Activated T-cell treated with anti-CD3 and anti-CD28 coated beads for 48 hours (primary cell): ENCODE results near the gene KAZN.

Experiments used
- DNase-seq: peaks from one replicate; pipeline ENCODE4 v3.0.0-alpha.2; 2020; ENCODE audit warnings: low read depth

KAZN gene

GRCh38 chr1:14677292-14677971 lies 78.9 kb downstream of the KAZN start:
- no peak for DNase-seq

DNA sequence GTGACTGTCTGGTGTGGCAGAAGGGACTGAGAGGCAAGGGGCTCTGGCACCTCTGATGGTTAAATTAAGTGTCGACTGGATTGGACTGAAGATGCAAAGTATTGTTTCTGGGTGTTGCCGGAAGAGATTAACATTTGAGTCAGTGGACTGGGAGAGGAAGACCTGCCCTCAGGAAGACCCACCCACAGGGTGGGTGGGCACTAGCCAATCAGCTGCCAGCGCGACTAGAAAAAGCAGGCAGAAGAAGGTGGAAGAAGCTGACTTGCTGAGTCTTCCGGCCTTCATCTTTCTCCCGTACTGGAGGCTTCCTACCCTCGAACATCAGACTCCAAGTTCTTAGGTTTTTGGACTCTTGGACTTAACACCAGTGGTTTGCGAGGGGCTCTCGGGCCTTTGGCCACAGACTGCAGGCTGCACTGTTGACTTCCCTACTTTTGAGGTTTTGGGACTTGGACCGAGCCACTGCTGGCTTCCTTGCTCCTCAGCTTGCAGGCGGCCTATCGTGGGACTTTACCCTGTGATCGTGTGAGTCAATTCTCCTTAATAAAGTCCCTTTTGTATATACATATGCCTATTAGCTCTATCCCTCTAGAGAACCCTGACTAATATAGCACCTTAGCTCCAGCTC lies 79.6 kb downstream of the KAZN start:
- DNase-seq = no peak

DNA sequence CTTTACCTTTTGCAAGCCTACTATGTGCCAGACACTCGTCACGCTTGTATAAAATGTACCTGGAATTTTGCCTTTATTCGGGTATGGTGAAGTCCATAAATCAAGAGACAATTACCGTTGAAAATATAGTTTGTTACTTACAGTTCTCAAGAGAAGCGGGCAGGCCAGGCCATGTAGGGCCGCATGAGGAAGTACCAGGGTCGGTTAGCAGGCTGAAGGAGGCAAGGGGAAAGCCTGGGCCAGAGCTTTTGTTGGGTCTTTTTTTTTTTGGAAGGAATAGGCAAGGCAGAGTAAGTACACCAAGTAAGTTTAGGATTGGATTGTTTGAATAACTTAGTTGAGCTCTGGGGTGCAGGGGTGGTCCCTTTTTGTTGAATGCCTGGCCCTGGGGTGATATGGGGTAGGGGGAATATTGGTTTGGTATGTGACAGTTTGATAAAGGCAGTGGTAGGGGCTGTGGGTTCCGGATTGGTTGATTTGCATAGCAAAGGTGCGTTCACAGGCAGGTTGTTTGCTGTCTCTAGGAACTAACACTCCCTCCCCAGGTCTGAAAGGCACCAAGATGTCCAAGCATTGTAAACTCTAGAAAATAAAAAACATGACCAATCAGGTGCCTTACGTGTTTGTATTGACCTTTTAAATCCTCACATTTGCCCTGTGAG lies 80.7 kb downstream of the KAZN start:
- no peak for DNase-seq

DNA sequence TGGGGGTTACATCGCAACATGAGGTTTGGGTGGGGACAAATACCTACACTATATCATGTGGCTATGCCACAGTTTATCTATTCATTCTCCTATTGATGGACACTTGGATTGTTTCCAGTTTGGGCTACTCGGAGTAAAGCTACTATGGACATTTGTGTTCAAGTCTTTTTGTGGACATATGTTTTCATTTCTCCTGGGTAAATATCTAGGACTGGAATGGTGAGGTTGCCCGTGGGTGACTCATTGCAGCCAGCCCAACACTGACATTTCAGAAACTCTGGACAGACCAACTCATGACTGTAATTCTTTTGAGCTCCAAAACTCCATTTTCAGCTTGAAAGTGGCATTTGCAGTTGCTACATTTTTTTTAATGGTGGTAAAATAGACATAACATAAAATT lies 82.7 kb downstream of the KAZN start:
- DNase-seq = no peak

DNA sequence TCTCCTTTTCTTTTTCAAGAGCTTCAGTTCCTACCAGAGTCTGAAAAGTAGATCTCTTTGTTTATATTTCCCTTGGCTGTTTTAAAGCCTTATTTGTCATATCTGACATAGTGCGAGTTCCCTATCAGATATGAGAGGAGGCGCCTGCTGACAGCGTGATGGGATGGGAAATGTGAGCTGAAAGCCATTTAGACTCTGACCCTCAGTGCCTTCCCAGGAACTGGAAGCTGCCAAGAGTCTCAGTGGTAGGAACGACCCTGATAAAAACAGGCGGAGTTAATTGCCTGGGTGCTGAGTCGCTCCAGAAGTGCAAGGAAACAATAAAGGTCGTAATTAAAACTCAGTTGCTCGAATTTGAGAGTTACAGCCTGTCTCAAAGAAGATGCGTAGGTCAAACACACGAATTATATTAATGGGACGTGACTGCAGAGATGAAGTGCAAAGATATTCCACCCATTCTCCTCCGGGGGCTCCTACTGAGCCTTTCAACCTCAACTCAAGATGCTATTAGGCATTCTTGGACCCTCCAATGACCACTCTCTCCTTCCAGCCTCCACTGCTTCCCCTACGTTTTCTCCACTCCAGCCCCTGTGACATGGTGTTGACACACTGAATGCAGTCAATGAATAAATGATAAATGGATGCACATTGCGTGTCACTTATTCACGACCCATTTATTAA lies 84.6 kb downstream of the KAZN start:
- no peak for DNase-seq

DNA sequence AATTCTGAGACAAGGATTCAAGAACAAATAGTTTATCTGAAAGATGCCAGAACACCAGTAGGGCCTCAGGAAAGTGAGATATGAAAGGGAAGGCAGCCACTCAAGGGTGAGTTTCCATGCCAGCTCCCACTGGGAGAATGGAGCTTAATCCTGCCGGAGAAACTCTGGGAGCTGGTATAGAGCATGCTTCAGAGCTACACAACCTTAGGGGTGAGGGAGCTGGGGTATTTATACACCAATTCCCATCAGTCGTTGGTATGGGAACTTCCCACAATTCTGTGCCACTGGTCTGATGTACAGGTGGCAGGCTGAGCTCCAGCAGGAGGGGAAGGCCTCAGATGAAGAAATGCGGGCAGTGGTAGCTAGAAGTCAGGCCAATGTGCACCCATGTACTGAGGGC lies 86.6 kb downstream of the KAZN start:
- DNase-seq = no peak

DNA sequence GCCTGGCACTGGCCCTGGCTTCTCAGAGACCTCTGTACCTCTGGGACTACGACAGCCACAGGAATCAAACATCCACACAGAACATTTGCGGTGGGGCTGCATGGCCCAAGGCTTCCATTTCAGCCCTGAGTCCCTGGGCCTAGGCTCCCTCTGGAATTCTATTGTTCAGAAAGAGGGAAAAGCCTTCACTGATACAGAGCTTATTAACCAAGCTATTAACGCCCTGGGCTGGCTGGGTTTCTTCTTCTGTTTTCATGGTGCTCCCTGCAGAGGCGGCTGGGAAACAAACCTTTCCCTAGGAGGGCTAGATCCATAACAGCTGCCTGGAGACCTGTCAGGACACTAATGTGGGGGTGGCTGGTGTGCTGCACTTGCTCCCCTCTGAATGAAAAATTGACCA lies 88.2 kb downstream of the KAZN start:
- no peak for DNase-seq

DNA sequence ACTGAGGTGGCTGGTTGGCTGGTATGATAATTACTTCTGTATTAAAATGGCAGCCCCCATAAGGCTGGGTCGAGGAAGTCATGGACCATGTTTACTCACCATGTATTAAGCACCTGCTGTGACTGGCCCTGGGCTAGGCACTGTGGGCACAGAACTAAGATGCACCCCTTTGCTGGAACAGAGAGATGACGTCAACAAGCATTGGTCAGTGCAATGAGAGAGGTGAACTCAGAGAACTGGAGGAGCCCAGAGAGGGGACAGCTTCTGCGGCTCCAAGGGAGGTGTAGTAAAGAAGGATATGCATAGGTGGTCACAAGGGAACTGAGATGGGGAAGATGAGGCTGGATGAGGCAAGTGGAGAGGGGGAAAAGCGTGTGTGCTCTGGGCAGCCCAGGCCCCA lies 88.7 kb downstream of the KAZN start:
- DNase-seq = no peak

DNA sequence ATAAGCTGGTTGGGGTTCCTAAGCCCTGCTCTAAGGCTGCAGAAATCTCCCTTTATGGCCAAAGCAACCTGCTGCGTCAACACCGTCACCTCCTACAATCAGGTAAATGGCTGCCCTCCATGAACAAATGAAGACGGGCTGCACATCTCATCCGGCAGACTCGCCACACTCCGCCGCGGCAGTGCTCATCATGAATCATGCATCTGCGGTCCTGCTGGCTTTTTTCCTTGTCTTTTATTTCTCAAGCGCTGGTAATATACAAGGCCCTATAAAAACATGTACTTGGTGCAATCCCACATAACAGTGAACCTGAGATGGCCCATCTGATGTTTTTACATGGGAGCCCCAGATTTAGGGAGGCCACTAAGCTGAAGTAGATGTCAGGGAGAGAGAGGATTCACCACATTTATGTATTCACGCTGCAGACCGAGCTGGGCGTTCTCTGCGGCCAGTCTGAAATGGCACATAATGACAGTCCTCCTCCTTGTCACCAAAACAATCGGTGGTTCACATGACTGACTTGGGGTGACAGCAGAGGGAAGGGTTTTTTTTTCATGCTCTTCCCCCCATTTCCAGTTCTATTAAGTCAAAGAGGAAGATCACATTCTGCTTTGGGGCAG lies 91.6 kb downstream of the KAZN start:
- DNase-seq = no peak

DNA sequence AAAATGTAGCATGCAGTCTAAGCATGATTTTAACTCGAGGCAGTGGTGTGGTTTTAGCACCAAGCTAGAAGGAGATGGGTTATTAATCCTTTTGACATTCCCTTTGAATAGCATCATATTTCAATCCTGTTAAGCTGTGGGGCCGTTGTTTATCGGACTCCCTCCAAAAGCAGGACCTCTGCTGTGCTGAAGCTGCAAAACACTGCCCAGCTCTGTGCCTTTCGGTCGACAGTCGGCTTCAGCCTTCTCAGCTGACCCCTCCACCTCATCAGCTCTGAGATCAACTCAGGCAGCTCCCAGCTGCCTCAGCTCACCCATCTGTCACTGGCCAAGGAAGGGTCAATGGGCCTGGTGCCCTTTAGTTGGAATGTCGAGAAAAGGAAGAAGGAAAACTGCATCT lies 95.5 kb downstream of the KAZN start:
- DNase-seq = no peak

DNA sequence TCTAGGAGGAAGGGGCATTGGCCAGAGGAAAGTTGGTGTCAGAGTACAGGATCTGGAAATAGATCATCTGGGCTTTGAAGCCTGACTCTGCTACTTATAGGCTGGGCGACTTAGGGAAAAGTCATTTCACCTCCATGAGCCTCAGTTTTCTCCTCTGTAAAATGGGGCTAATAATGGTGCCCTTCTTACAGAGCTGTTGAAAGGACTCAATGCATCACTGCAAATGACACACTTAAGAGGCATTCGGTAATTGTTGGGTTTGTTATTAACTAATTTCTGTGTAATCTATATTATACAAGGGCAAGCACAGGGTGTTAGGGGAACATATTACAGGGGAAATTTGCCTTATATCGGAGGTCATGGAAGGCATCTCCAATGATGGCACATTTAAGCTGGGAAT lies 96.1 kb downstream of the KAZN start:
- no peak for DNase-seq

DNA sequence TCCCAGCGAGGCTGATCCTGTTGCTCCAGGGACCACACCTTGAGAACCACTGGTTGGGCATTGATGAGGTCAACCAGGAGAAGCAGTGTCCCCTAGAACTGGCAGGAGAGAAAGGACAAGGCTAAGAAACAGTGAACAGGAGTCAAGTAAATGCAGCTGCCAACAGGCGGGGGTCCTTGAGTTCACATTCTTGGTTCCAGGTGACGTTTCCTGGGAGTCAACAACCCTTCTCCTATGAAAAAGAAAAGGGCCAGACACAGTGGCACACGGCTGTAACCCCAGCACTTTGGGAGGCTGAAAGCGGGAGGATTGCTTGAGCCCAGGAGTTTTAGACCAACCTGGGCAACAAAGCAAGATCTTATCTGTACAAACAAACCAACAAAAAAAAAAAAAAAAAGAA lies 98.3 kb downstream of the KAZN start:
- DNase-seq = no peak

DNA sequence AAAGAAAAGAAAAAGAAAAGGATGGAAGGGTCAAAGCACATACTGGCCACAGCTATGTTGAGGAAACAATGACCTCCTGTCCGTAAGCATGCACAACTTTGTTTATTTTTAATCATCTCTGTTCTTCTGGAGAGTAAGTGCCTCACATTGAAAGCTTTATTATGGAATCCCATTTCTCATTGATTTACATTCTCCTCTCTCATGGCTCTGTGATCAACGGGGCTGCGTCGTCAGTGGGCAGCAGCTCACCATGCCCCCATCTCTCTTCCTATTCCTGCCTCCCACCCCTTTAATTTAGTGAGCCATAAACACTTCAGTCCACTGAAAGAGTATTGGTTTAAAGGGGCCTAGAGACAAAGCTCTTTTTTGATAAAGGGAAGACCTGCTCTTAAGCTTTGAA lies 98.9 kb downstream of the KAZN start:
- no peak for DNase-seq

GRCh38 chr1:14698314-14698713 lies 99.8 kb downstream of the KAZN start:
- DNase-seq = no peak

- no peak for DNase-seq
Observed at GRCh38 chr1:14699620-14700019, 101.1 kb downstream of the KAZN start.

GRCh38 chr1:14704846-14705245 lies 106.4 kb downstream of the KAZN start:
- DNase-seq = no peak

- DNase-seq = no peak
Observed at GRCh38 chr1:14705824-14706223, 107.3 kb downstream of the KAZN start.

GRCh38 chr1:14706631-14707030 lies 108.1 kb downstream of the KAZN start:
- DNase-seq = no peak

- DNase-seq = no peak
Observed at GRCh38 chr1:14707531-14708445, 109.3 kb downstream of the KAZN start.

DNA sequence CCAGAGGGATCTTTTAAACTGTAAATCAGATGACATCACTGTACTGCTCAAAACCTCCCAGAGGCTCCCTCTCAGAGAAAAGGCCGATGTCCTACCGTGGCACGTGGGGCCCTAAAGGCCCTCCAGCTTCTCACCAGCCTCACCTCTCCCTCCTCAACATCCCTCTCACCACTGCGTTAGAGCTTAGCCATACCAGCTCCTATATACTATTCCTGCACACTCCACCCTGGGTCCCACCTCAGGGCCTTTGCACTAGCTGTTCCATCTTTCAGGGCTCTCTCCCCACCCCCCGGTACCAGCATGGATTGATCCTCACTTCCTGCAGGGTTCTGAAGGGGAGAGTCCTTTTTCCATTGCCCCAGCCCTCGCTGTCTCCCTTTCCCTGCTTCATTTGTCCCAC lies 111.8 kb downstream of the KAZN start:
- DNase-seq = no peak

DNA sequence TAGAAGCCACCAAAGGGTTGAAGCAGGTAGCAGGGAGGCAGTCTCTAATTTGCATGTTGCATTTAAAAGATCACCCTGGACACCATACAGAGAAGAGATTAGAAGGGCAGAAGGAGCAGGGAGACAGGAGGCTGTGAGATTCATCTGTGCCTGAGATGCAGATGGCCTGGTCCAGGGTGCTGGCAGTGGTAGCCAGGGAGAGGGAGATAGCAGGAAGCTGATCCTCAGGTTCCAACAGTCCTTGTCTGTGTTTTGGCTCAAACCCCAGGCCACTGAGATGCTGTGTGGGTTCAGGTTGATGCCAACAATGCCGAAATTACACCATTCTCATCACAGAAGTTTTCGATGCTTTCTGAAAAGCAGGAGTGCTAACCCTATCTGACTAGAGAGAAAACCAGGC lies 113.7 kb downstream of the KAZN start:
- DNase-seq = no peak

- DNase-seq = no peak
Observed at GRCh38 chr1:14713077-14713476, 114.6 kb downstream of the KAZN start.
